Smooth muscle cell (in vitro differentiated cells): Measurements from ENCODE around the gene CCDC28A. TPM values are rescaled to one million over a fixed set of nuclear protein-coding genes. Genes with fewer than 3 reads are reported as not detected.
"Not testable (repeated sequence)": the region's sequence is repeated elsewhere in the genome, so short reads cannot be mapped to it uniquely, and the experiment has no call there.

Source experiments
- DNase-seq: peaks from one replicate; lab custom pipeline; 2025; ENCODE audit not compliant: unreplicated experiment; lab: John Stamatoyannopoulos, UW
- H2AFZ ChIP-seq: fragments of 200-600 bp; sonication (generic); 2 replicates; pipeline ENCODE4 v1.6.0; 2016; ENCODE audit warnings: antibody characterized with exemption, low read depth, mild to moderate bottlenecking
- H3F3A ChIP-seq: fragments of 200-600 bp; sonication (generic); 2 replicates; pipeline ENCODE4 v1.6.0; 2017; ENCODE audit warnings: antibody characterized with exemption, low read depth
- H3K27ac ChIP-seq: fragments of 200-600 bp; sonication (generic); 2 replicates; pipeline ENCODE4 v1.5.1; 2016; ENCODE audit warnings: low read depth, mild to moderate bottlenecking
- H3K27me3 ChIP-seq: fragments of 200-600 bp; sonication (generic); 2 replicates; pipeline ENCODE4 v1.6.1; 2016; ENCODE audit warnings: low read depth, mild to moderate bottlenecking
- H3K36me3 ChIP-seq: fragments of 200-600 bp; sonication (generic); 2 replicates; pipeline ENCODE4 v1.5.1; 2016; ENCODE audit warnings: low read depth
- H3K4me1 ChIP-seq: fragments of 200-600 bp; sonication (generic); 2 replicates; pipeline ENCODE4 v1.5.1; 2016; ENCODE audit warnings: low read depth
- H3K4me2 ChIP-seq: fragments of 200-600 bp; sonication (generic); 2 replicates; pipeline ENCODE4 v1.6.0; 2016; ENCODE audit warnings: mild to moderate bottlenecking
- H3K4me3 ChIP-seq: fragments of 200-600 bp; sonication (generic); 2 replicates; pipeline ENCODE4 v1.5.1; 2016; ENCODE audit warnings: mild to moderate bottlenecking
- H3K79me2 ChIP-seq: fragments of 200-600 bp; sonication (generic); 2 replicates; pipeline ENCODE4 v1.6.0; 2016; ENCODE audit warnings: low read depth, mild to moderate bottlenecking
- H3K9ac ChIP-seq: fragments of 200-600 bp; sonication (generic); 2 replicates; pipeline ENCODE4 v1.6.0; 2016; ENCODE audit warnings: low read depth
- H3K9me3 ChIP-seq: fragments of 200-600 bp; sonication (generic); replicated peaks from 2 replicates; pipeline ENCODE4 v1.5.1; 2016; ENCODE audit warnings: low read depth
- H4K20me1 ChIP-seq: fragments of 200-600 bp; sonication (generic); 2 replicates; pipeline ENCODE4 v1.6.0; 2016; ENCODE audit warnings: low read depth
- CTCF ChIP-seq: fragments of 200-600 bp; sonication (generic); IDR thresholded peaks from 2 replicates; pipeline ENCODE4 v1.5.1; 2017; ENCODE audit warnings: borderline replicate concordance, mild to moderate bottlenecking, antibody characterized with exemption; ENCODE audit not compliant: insufficient read depth, poor library complexity, severe bottlenecking
- WGBS: methylation state at CpG from one replicate; pipeline ENCODE4 v1.1.7; 2016; ENCODE audit warnings: low lambda C conversion rate; 5-methylcytosine and 5-hydroxymethylcytosine counted together
- polyA plus RNA-seq: library from polyadenylated mRNA; unstranded; fragments of >200 nt; fragmentation: Nextera tagmentation; extraction: Ambion mirVana; gene quantifications from 2 replicates; pipeline ENCODE4 v1.2.1, GENCODE V29; 2016
- total RNA-seq: library from RNA; depleted of rRNA; stranded (reverse); fragments of >200 nt; gene quantifications from 2 replicates; pipeline ENCODE4 v1.2.3, GENCODE V29; 2014

Gene CCDC28A
- total and polyA plus RNA-seq, 2 experiments from 2014 or later: 9.5 to 12.3 TPM

DNA sequence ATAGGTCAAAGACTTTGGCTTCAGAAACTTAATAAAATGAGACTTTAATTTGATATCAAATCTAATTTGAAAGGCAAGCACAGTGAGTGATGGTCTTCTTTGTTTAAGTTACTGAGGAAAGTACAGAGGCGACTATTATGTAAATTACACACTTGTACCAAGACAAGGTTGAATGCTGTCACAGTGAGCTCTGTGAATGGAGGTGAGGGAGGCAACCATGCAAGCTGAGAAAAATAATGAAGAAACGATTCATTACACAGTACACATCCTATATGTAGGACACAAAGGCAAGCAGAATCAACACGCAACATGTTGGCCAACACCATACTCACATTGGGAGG is 46.8 kb upstream of the CCDC28A start:
- H3K9ac ChIP-seq: no peak overlapping the region
- H4K20me1 ChIP-seq: no peaks in the 10 kb centered on the region
- H3K9me3 ChIP-seq: no peaks in the 10 kb centered on the region
- H3K4me2 ChIP-seq: peak overlapping the region; percentile 30
- H3K79me2 ChIP-seq: no peaks in the 10 kb centered on the region
- H3F3A ChIP-seq: peaks cover 12% of the 10 kb centered on the region
- peaks cover 13% of the 10 kb centered on the region for H3K4me1 ChIP-seq
- H3K36me3 ChIP-seq: no peaks in the 10 kb centered on the region
- no peaks in the 10 kb centered on the region for H3K27me3 ChIP-seq
- H2AFZ ChIP-seq: no peak overlapping the region
- peak overlapping the region; percentile 34 for H3K27ac ChIP-seq
- no peak for DNase-seq
- TF ChIP-seq CTCF: no peak
- H3K4me3 ChIP-seq: no peak overlapping the region
- 83% methylated on average over 3 of the region's 3 CpGs for WGBS

DNA sequence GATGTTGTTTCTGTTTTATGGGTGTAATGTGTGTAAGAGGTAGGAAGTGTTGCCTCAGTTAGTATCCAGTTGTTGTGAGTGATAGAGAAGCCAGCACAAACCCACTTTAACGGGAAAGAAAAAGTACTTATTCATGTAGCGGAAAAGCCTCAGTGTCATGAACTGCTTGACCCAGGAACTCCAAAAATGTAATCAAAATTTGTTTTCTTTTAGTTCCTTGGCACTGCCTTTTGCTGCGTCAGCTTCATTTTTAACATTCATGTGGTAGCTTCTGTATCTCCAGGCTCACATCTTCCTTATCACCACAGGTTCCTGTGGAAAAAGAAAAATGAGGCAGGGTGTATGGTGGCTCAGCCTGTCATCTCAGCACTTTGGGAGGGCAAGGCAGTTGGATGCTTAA is 46.4 kb upstream of the CCDC28A start:
- Histone ChIP-seq H3K9ac (no peak overlapping the region), H3K4me3 (no peak overlapping the region), H3K79me2 (no peaks in the 10 kb centered on the region), H3K4me1 (peaks cover 12% of the 10 kb centered on the region), H3K27me3 (no peaks in the 10 kb centered on the region), H2AFZ (no peak overlapping the region), H3K9me3 (no peaks in the 10 kb centered on the region), H3K4me2 (peak overlapping the region; percentile 30), H3F3A (peaks cover 8% of the 10 kb centered on the region), H3K27ac (peak overlapping the region; percentile 34), H4K20me1 (no peaks in the 10 kb centered on the region), H3K36me3 (no peaks in the 10 kb centered on the region)
- TF ChIP-seq CTCF: no peak
- DNase-seq: no peak
- 58% methylated on average over 3 of the region's 3 CpGs for WGBS

DNA sequence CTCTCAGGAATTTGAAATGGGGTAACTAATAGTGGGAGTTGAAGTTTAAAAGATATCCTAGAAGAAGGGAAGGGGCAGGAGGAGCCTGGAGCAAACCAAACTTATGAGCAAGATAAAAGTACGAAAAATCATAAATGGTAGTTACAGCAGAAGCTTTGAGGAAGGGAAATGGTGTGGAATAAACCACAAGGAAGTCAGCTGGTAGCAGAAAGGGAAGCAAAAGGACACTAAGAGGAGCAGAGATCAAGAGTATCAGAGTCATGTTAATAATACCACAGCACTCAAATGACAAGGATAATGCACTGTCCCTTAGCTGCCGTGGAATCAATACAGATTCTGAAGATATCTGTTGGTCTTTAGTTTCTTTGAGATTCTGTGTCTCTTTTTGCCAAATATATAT is 44.9 kb upstream of the CCDC28A start:
- H3K36me3 ChIP-seq: no peaks in the 10 kb centered on the region
- no peak overlapping the region for H3K4me2 ChIP-seq
- H3F3A ChIP-seq: peaks cover 2% of the 10 kb centered on the region
- no peak for DNase-seq
- no peaks in the 10 kb centered on the region for H3K27me3 ChIP-seq
- peak overlapping the region; percentile 2 for H2AFZ ChIP-seq
- TF ChIP-seq CTCF: no peak
- H3K9ac ChIP-seq: no peak overlapping the region
- no peak overlapping the region for H3K27ac ChIP-seq
- WGBS: 81% methylated on average over 2 of the region's 2 CpGs
- H3K9me3 ChIP-seq: no peaks in the 10 kb centered on the region
- no peaks in the 10 kb centered on the region for H4K20me1 ChIP-seq
- H3K4me1 ChIP-seq: peaks cover 5% of the 10 kb centered on the region
- no peak overlapping the region for H3K4me3 ChIP-seq
- H3K79me2 ChIP-seq: no peaks in the 10 kb centered on the region

GRCh38 chr6:138730037-138730436 is 43.5 kb upstream of the CCDC28A start:
- not testable (repeated sequence) for H3K9me3 ChIP-seq, H3K36me3 ChIP-seq, H2AFZ ChIP-seq, H3K4me2 ChIP-seq, H3K9ac ChIP-seq, H3K4me1 ChIP-seq, H3K27me3 ChIP-seq, H4K20me1 ChIP-seq, H3F3A ChIP-seq, H3K79me2 ChIP-seq, H3K4me3 ChIP-seq, DNase-seq, H3K27ac ChIP-seq
- 92% methylated on average over 5 of the region's 5 CpGs for WGBS
